Ramos (cell line): ENCODE data around the gene NOP14.
"Not testable (repeated sequence)": the region's sequence is repeated elsewhere in the genome, so short reads cannot be mapped to it uniquely, and the experiment has no call there.

Experiments used
- in situ Hi-C: fragments of 300-500 bp; cut with MboI; formaldehyde crosslinking; loops from one replicate; pipeline ENCODE4 v1.14.3; 2022; ENCODE audit warnings: low sequenced_read_pairs; ENCODE audit not compliant: unreplicated experiment

NOP14 gene

DNA sequence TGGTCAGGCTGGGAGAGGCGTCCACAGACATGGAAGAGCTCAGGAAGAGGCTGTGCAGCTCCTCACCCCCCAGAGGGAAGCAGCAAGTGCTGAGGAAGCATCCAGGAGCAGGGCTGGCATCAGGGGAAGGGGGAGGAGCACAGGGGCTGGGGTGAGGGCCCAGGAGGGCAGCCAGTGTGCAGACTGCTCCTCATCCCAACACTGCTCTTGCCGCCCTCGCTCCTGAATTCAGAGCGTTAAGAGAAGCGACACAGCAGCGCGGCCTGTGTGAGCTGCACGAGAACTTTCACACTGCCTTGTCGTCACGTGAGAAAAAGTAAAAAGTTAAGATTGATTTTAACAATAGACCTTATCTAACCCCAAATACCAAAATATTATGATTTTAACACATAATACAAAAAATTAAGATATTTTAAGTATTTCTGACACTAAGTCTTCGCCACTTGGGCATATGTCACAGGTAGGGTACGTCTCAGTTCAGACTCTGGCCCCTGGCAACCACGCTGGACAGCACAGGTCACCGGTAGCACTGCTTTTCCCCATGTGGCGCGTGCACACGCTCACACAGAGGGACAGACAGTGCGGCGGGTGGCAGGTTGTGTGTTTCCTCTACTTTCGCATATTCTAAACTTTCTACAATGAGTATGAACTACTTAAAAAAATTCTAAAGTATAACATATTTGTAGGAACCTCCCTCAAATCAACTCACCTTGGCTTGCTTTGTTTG is 19.7 kb downstream of the NOP14 start:
- in situ Hi-C loops = no loop called here

DNA sequence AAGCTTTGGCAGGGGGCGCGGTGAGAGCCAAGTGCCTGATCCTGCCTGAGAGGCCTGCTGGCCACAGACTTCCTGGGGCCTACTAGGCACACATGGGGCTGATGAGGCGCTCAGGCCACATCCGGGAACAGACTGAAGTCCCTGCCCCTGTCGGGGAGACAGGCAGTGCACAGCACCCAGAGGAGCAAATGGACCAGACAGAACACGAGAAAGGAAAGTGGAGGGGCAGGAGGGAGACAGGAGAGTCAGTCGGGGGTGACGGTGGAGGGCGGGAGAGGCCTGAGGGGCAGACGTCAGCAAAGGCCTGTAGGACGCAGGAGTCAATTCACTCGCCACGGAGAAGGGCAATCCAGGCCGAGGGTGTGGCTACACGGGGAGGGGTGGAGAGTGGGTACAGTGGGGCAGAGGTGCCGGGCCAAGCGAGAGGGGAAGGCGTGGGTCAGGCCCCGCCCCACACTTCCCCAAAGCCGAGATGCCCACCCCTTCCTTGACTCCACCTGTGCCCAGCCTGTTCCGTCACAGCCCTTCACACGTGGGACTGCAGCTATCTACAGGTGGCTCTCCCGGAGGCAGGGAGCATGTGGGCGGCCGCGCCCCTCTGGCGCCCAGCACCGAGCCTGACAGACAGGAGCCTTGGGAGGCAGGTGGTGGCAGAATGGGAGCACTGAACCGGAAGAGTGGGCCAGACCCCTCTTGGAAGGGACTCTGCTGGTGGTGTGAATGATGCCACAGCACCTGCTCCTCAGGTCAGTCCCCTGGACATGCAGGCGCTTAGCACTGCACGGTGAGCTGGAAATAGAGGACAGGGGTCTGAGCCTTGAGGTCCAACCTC is 20.5 kb downstream of the NOP14 start:
- in situ Hi-C loops = no loop called here

DNA sequence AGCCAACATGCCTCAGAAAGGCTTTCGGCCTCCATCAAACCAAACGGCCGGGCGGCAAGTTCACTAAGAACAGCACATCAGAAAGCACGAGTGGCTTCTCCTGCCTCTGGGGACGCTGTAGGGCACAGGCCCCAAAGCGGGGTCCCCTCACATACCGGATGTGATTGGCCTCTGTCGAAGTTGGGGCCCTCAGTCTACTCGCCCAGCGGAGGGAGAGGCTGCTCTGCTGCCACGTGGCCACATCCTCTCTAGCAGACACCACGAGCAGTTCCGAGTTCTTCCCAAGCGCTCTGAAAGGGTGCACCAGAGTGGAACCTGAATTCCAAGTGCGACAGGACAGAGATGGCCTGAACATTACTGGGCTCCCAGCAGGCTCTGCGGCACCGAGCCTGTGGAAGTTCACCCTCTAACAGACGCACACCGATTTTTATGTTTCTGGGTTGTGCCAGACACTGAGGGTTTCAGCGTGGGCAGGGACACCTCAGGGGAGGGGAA is 21.1 kb downstream of the NOP14 start:
- in situ Hi-C loops = no loop called here

- in situ Hi-C loops = no loop called here
Measured at GRCh38 chr4:2941138-2942036, 21.8 kb downstream of the NOP14 start.

- in situ Hi-C loops = no loop called here
Measured at GRCh38 chr4:2940267-2941137, 22.7 kb downstream of the NOP14 start.

GRCh38 chr4:2939383-2940243 is 23.6 kb downstream of the NOP14 start:
- in situ Hi-C loops = no loop called here

DNA sequence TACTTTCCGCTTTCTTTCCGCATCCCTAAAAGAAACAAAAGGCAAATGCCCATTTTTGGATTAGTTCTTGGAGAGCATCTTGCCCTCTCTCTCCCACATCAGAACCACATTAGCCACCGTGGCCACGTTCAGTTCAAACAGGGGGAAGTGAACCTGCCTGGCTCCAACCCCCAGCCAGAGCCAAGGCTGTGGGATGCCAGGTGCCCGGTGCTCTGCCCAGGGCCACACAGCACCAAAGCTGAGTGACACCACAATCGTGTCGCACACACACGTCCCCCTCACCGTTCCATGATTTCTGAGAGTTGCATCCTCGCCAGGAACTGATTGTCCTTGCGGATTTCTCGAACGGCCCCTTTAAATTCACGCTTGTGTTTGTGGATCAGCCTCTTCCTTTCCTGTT is 24.3 kb downstream of the NOP14 start:
- in situ Hi-C loops = no loop called here

GRCh38 chr4:2938411-2938810 is 24.8 kb downstream of the NOP14 start:
- in situ Hi-C loops = not testable (repeated sequence)

GRCh38 chr4:2937986-2938385 is 25.2 kb downstream of the NOP14 start:
- in situ Hi-C loops = no loop called here

- in situ Hi-C loops = no loop called here
Measured at GRCh38 chr4:2937146-2937857, 25.9 kb downstream of the NOP14 start.

- in situ Hi-C loops = no loop called here
Measured at GRCh38 chr4:2936773-2937145, 26.4 kb downstream of the NOP14 start.

GRCh38 chr4:2935762-2936743 is 27.2 kb downstream of the NOP14 start:
- in situ Hi-C loops = no loop called here

GRCh38 chr4:2934813-2935761 is 28.1 kb downstream of the NOP14 start:
- in situ Hi-C loops = no loop called here

DNA sequence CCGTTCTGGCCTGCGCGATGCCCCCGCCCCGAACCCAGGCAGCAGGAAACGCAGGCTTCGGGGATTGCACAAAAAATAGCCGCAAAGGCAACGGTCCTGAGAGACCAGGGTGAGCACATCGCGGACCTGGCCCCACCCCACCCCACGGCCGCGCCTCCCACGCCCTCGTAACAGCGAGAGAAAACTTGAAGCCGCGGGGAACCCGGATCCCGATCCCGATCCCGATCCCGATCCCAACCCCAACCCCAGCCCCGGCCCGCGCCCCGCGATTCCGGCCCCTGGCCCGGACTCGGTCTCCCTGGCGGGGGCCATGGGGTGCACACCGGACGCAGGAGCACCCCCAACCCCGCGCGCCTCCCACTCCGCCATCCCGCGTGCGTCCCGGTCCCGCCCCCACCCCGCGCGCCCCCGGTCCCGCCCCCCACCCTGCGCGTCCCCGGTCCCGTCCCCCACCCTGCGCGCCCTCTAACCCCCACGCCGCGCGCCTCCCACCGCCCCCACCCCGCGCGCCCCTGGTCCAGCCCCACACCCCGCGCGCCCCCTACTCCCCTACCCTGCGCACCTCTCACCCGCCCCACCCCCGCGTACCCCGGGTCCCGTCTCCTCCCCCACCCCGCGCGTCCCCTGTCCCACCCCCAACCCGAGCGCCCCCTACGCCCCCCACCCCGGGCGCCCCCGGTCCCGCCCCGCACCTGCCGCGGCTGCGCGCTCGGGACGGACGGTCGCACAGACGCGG is 29.0 kb downstream of the NOP14 start:
- in situ Hi-C loops = no loop called here

DNA sequence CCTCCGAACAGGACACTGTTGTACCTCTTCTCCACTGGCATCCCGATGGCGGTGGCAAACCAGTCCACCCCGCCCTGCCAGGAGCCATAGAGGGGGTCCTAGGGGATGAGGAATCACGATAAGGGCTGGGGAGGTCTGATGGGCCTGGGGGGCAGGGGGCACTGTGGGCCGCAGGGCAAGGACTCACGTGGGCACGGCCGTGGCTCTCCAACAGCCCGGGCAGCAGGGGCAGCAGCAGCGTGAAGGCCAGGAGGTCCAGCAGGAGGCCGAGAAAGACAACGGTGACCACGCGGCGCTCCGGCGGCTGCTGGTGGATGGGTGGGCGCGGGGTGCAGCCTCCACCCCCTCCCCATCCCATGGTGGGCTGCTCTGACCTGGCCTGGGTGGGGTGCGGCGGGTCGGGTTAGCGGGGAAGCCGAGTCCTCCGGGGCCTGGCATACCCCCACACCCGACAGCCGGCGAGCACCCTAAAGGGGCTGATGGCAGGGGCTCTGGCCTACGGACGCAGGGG is 29.6 kb downstream of the NOP14 start:
- in situ Hi-C loops = no loop called here
